OCI-LY1 (cell line): ENCODE results near the gene PRKAR2B.
A peak's percentile ranks its signal among the peaks of the same experiment; 100 is the strongest.

Experiments used
- EZH2 ChIP-seq: fragments of 200-600 bp; sonication (generic), shearing (Covaris generic); IDR thresholded peaks from 2 replicates; pipeline ENCODE4 v1.8.0; 2017; ENCODE audit warnings: borderline replicate concordance, mixed run types, mild to moderate bottlenecking, antibody characterized with exemption, low read length, moderate library complexity, mixed read lengths
- TF ChIP-seq, protein P1 (sequence below): fragments of 200-600 bp; sonication (generic), shearing (Covaris generic); IDR thresholded peaks from 2 replicates; pipeline ENCODE4 v1.5.1; 2017; ENCODE audit warnings: mild to moderate bottlenecking, antibody characterized with exemption, low read length, moderate library complexity, mixed read lengths

DNA sequence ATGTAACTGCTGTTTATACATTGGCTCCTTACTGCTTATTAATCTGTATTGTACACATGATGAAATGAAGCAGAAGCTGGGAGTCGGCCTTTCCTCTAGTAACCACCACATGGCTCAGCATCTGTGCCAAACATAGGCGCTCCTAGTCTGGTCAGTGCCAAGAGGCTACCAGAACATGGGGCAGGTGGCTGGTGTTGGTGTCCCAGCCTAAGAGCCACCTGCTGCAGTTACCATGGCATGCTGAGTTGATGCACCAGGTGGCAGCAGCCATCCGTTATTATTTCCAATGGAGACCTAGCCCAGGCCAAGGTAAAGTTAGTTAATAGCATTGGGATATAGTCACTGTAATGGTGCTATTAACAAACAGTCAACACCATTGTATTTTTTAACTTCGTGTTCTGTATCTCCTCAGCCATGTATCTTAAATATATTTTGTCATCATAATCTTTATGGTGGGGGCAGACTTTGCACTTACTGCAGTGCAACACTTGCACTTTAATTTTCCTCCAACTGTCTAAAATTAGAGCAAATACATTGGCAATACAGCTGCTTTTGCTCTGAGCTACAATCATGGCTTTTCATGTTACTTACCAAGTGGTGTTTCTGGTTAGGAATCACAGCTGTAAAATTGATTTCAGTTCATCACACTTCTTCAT lies 157.4 kb downstream of the PRKAR2B start:
- TF ChIP-seq, protein P1, sequence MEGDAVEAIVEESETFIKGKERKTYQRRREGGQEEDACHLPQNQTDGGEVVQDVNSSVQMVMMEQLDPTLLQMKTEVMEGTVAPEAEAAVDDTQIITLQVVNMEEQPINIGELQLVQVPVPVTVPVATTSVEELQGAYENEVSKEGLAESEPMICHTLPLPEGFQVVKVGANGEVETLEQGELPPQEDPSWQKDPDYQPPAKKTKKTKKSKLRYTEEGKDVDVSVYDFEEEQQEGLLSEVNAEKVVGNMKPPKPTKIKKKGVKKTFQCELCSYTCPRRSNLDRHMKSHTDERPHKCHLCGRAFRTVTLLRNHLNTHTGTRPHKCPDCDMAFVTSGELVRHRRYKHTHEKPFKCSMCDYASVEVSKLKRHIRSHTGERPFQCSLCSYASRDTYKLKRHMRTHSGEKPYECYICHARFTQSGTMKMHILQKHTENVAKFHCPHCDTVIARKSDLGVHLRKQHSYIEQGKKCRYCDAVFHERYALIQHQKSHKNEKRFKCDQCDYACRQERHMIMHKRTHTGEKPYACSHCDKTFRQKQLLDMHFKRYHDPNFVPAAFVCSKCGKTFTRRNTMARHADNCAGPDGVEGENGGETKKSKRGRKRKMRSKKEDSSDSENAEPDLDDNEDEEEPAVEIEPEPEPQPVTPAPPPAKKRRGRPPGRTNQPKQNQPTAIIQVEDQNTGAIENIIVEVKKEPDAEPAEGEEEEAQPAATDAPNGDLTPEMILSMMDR, result peak; percentile 83
- TF ChIP-seq EZH2, result no peak
